NOMO-1 treated with DMSO at 0.1 percent for 48 hours (cell line): Measurements from ENCODE around the gene C14orf180.

Experiments
- DNase-seq: peaks from one replicate; lab custom pipeline; 2025; ENCODE audit not compliant: unreplicated experiment; lab: John Stamatoyannopoulos, UW

The C14orf180 gene

GRCh38 chr14:104549536-104550339 is 29.8 kb upstream of the C14orf180 start:
- no peak for DNase-seq

GRCh38 chr14:104550340-104550860 is 29.2 kb upstream of the C14orf180 start:
- DNase-seq: no peak

- no peak for DNase-seq
Measured at GRCh38 chr14:104550861-104551728, 28.5 kb upstream of the C14orf180 start.

- no peak for DNase-seq
Measured at GRCh38 chr14:104551851-104552737, 27.5 kb upstream of the C14orf180 start.

- no peak for DNase-seq
Measured at GRCh38 chr14:104552738-104553125, 26.8 kb upstream of the C14orf180 start.

- DNase-seq: no peak
Measured at GRCh38 chr14:104553166-104554087, 26.1 kb upstream of the C14orf180 start.

GRCh38 chr14:104554088-104554607 is 25.4 kb upstream of the C14orf180 start:
- no peak for DNase-seq

GRCh38 chr14:104554608-104555429 is 24.7 kb upstream of the C14orf180 start:
- DNase-seq: no peak

GRCh38 chr14:104555430-104556255 is 23.9 kb upstream of the C14orf180 start:
- no peak for DNase-seq

GRCh38 chr14:104556256-104557021 is 23.1 kb upstream of the C14orf180 start:
- DNase-seq: no peak

GRCh38 chr14:104557086-104557485 is 22.5 kb upstream of the C14orf180 start:
- DNase-seq: no peak

GRCh38 chr14:104557766-104558165 is 21.8 kb upstream of the C14orf180 start:
- DNase-seq: no peak

- no peak for DNase-seq
Measured at GRCh38 chr14:104558231-104559027, 21.1 kb upstream of the C14orf180 start.

GRCh38 chr14:104559028-104559803 is 20.3 kb upstream of the C14orf180 start:
- DNase-seq: no peak

- no peak for DNase-seq
Measured at GRCh38 chr14:104559804-104560585, 19.6 kb upstream of the C14orf180 start.
